Karpas-422 (cell line): ENCODE data around the gene GREB1L. TPM values are rescaled to one million over a fixed set of nuclear protein-coding genes. Genes with fewer than 3 reads are reported as not detected.

Source experiments
- DNase-seq: peaks from one replicate; pipeline ENCODE4 v3.0.0-alpha.2; 2015
- H2AFZ ChIP-seq: fragments of 200-600 bp; sonication (generic); 2 replicates; pipeline ENCODE4 v1.6.1; 2014; ENCODE audit warnings: antibody characterized with exemption, low read length, mixed read lengths
- H3K27ac ChIP-seq: fragments of 200-600 bp; sonication (generic); 2 replicates; pipeline ENCODE4 v1.5.1; 2014; ENCODE audit warnings: mild to moderate bottlenecking, low read length, moderate library complexity
- H3K27me3 ChIP-seq: fragments of 200-600 bp; sonication (generic); 2 replicates; pipeline ENCODE4 v1.6.1; 2014; ENCODE audit warnings: low read length, mixed read lengths
- H3K36me3 ChIP-seq: fragments of 200-600 bp; sonication (generic); 2 replicates; pipeline ENCODE4 v1.6.1; 2014; ENCODE audit warnings: low read length, mixed read lengths; ENCODE audit not compliant: insufficient read depth
- H3K4me1 ChIP-seq: fragments of 200-600 bp; sonication (generic); 2 replicates; pipeline ENCODE4 v1.6.1; 2014; ENCODE audit warnings: mild to moderate bottlenecking, low read length, mixed read lengths
- H3K4me2 ChIP-seq: fragments of 200-600 bp; sonication (generic); 2 replicates; pipeline ENCODE4 v1.6.1; 2014; ENCODE audit warnings: low read length, low read depth, mild to moderate bottlenecking; ENCODE audit not compliant: poor library complexity, severe bottlenecking
- H3K4me3 ChIP-seq: fragments of 200-600 bp; sonication (generic); 2 replicates; pipeline ENCODE4 v1.5.1; 2014; ENCODE audit warnings: mild to moderate bottlenecking, antibody characterized with exemption, low read length, mixed read lengths
- H3K79me2 ChIP-seq: fragments of 200-600 bp; sonication (generic); 2 replicates; pipeline ENCODE4 v1.6.1; 2014; ENCODE audit warnings: mild to moderate bottlenecking, low read length, mixed read lengths
- H3K9ac ChIP-seq: fragments of 200-600 bp; sonication (generic); 2 replicates; pipeline ENCODE4 v1.6.0; 2014; ENCODE audit warnings: low read length
- H3K9me2 ChIP-seq: fragments of 200-600 bp; sonication (generic), shearing (Covaris generic); replicated peaks from 2 replicates; pipeline ENCODE4 v1.6.0; 2014; ENCODE audit warnings: mild to moderate bottlenecking, low read length, moderate library complexity; ENCODE audit not compliant: insufficient read depth
- H3K9me3 ChIP-seq: fragments of 300-700, 200-600 bp; sonication (generic); 2 replicates; pipeline ENCODE4 v1.6.1; 2014; ENCODE audit warnings: low read length, mixed read lengths
- H4K20me1 ChIP-seq: fragments of 200-600 bp; sonication (generic); 2 replicates; pipeline ENCODE4 v1.6.1; 2014; ENCODE audit warnings: mild to moderate bottlenecking, antibody characterized with exemption, low read length, low read depth; ENCODE audit not compliant: insufficient read depth
- total RNA-seq: library from RNA; depleted of rRNA; stranded (reverse); fragments of >200 nt; shearing (Covaris generic); gene quantifications from 2 replicates; pipeline ENCODE4 v1.2.3, GENCODE V29; 2014; ENCODE audit warnings: low replicate concordance

GREB1L gene
- total RNA-seq, 1 experiment from 2014 or later = not detected

DNA sequence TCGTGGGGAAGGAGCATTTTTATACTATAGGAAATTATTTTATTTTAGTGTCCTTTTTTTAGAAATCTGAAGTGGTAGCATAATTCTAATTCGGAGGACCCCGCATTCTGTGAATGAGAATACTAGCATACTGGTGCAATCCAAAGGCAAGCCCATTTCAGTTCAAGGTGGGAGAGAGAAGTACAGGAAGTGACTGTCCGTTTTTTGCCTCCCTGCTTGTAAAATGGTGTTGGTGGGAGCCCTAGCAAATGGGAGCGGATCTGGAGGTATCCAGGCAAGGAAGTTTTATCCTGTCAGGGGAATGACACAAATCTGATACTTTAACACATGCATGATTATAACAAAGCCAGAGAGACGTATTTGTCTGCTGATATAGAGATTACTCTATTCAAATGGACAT is 216.8 kb downstream of the GREB1L start:
- Histone ChIP-seq H3K9me3 (no peaks in the 10 kb centered on the region), H4K20me1 (no peaks in the 10 kb centered on the region), H3K27ac (no peak overlapping the region), H2AFZ (no peak overlapping the region), H3K79me2 (no peaks in the 10 kb centered on the region), H3K9ac (no peak overlapping the region), H3K9me2 (no peaks in the 10 kb centered on the region), H3K27me3 (no peaks in the 10 kb centered on the region), H3K4me3 (no peak overlapping the region), H3K4me1 (no peaks in the 10 kb centered on the region), H3K36me3 (no peaks in the 10 kb centered on the region), H3K4me2 (no peak overlapping the region)
- no peak for DNase-seq

DNA sequence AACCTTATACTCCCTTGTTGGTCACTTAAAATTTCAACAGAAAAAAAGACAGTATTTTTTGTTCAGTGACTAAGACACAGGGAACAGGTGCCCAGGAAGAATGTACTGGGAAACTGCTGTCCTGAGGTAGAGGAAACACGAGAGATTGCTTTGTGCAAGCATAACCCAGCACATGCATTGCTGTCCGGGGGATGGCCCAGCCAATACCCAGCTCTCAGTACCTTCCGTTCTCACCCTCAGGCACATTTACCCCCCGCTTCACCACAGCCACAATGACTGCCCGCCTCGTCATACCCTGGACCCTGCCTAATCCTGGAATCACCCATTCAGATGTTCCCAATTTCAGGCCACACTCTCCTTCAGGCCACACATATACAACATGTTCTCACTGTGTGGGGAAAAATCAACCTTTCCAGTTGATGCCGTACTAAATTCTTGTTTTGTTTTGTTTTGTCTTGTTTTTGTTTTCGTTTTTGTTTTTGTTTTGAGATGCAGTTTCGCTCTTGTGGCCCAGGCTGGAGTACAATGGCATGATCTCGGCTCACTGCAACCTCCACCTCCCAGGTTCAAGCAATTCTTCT is 217.8 kb downstream of the GREB1L start:
- Histone ChIP-seq H3K4me2 (no peak overlapping the region), H3K4me1 (no peaks in the 10 kb centered on the region), H3K79me2 (no peaks in the 10 kb centered on the region), H3K9ac (no peak overlapping the region), H3K27me3 (no peaks in the 10 kb centered on the region), H2AFZ (no peak overlapping the region), H3K27ac (no peak overlapping the region), H4K20me1 (no peaks in the 10 kb centered on the region), H3K9me2 (no peaks in the 10 kb centered on the region), H3K9me3 (no peaks in the 10 kb centered on the region), H3K36me3 (no peaks in the 10 kb centered on the region), H3K4me3 (no peak overlapping the region)
- no peak for DNase-seq

DNA sequence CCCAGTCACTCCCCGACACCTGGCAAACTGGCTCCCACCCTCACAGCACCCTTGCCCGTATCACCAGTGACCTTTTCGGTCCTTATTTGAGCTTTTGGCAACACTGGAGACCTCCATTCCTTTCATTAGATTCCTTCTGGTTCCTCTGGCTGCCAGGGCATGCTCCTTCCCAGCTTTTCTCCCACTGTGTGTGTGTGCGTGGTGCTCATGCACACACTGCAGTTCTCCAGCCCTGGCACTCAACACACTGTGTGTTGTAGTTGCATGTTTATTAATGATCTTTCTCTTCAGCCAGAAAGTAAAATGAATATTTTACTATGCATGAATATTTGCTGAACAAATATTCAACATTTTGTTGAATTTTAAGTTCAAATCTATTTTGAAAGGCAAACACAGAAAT is 219.4 kb downstream of the GREB1L start:
- Histone ChIP-seq H3K9me2 (no peaks in the 10 kb centered on the region), H3K9ac (no peak overlapping the region), H3K27me3 (no peaks in the 10 kb centered on the region), H2AFZ (no peak overlapping the region), H3K9me3 (no peaks in the 10 kb centered on the region), H3K27ac (no peak overlapping the region), H4K20me1 (no peaks in the 10 kb centered on the region), H3K36me3 (no peaks in the 10 kb centered on the region), H3K4me3 (no peak overlapping the region), H3K4me1 (no peaks in the 10 kb centered on the region), H3K4me2 (no peak overlapping the region), H3K79me2 (no peaks in the 10 kb centered on the region)
- no peak for DNase-seq

DNA sequence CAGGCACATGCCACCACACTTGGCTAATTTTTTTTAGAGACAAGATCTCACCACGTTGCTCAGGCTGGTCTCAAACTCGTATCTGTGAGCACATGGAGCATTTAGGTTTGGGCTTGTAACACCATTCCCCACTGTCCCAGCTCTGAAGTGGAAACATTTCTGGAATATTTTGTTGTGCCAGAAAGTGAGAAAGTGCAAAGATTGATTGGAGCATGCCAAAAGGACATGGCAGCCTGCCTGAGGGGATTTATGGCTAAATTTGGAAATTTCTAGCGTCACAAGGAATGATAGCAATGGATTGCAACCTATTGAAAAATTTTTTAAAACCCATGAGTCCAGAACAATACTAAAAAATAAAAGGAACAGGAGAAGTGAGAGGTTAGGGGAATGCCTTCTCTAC is 221.7 kb downstream of the GREB1L start:
- Histone ChIP-seq H2AFZ (no peak overlapping the region), H3K36me3 (no peaks in the 10 kb centered on the region), H3K4me1 (no peaks in the 10 kb centered on the region)

DNA sequence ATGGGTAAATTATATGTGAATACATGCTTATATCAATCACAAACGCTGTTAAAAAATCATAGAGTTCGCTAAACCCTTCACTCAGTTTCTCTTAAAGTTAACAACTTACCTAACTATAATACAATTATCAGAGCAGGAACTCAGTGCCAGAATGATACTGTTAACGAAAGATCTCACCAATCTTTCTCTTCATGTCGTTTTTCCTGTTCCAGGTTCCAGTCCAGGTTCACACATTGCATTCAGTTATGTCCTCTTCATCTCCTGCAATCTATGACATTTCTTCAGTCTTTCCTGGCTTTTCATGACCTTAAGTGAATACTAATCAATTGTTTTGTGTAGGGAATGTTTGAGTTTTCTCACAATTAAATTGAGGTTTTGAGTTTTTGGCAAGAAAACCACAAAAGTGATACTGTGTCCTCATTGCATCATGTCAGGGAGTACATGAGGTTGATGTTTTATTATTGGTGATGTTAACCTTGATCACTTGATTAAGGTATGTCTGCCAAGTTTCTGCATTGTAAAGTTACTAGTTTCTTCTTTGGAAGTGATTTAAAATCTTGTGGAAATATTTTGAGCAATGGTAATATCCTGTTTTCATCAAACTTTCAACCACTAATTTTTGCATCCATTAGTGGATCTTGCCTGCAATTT is 226.6 kb downstream of the GREB1L start:
- Histone ChIP-seq H3K79me2 (no peaks in the 10 kb centered on the region), H3K9ac (no peak overlapping the region), H2AFZ (no peak overlapping the region), H3K27me3 (no peaks in the 10 kb centered on the region), H3K9me3 (no peaks in the 10 kb centered on the region), H3K4me1 (no peaks in the 10 kb centered on the region), H3K36me3 (no peaks in the 10 kb centered on the region), H3K27ac (no peak overlapping the region), H4K20me1 (no peaks in the 10 kb centered on the region), H3K9me2 (no peaks in the 10 kb centered on the region), H3K4me2 (no peak overlapping the region), H3K4me3 (no peak overlapping the region)
- DNase-seq = peak; percentile 37

More for the DNA sequence above, 221.7 kb downstream of the GREB1L start:
- Histone ChIP-seq H3K9me3 (no peaks in the 10 kb centered on the region), H3K9me2 (no peaks in the 10 kb centered on the region), H4K20me1 (no peaks in the 10 kb centered on the region), H3K4me2 (no peak overlapping the region), H3K27ac (no peak overlapping the region), H3K4me3 (no peak overlapping the region), H3K27me3 (no peaks in the 10 kb centered on the region), H3K9ac (no peak overlapping the region), H3K79me2 (no peaks in the 10 kb centered on the region)
- no peak for DNase-seq

DNA sequence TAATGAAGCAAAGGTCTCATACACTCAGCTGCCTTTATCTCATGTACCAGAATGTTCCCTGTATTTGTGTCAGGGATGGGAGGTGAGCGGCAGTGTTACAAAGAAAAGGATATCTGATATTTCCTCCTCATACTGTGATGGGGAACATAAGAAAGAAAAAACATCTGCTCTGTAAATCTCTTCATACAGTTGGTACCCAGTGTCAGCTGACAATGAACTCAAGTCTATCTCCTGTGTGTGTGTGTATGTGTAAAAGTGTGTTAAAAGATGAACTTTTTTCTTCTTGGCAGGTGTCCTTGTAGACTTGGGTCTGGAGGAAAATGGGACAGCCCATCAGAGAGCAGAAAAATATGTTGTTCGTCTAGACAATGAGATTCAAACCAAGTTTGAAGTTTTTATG is 230.7 kb downstream of the GREB1L start:
- no peak for DNase-seq
- H4K20me1 ChIP-seq = no peaks in the 10 kb centered on the region
- no peak overlapping the region for H2AFZ ChIP-seq
- H3K79me2 ChIP-seq = no peaks in the 10 kb centered on the region
- no peaks in the 10 kb centered on the region for H3K36me3 ChIP-seq
- H3K9me3 ChIP-seq = no peaks in the 10 kb centered on the region
- no peaks in the 10 kb centered on the region for H3K27me3 ChIP-seq
- H3K9me2 ChIP-seq = no peaks in the 10 kb centered on the region
- H3K4me2 ChIP-seq = no peak overlapping the region
- H3K27ac ChIP-seq = no peak overlapping the region
- H3K9ac ChIP-seq = no peak overlapping the region
- H3K4me3 ChIP-seq = no peak overlapping the region
- H3K4me1 ChIP-seq = no peaks in the 10 kb centered on the region

DNA sequence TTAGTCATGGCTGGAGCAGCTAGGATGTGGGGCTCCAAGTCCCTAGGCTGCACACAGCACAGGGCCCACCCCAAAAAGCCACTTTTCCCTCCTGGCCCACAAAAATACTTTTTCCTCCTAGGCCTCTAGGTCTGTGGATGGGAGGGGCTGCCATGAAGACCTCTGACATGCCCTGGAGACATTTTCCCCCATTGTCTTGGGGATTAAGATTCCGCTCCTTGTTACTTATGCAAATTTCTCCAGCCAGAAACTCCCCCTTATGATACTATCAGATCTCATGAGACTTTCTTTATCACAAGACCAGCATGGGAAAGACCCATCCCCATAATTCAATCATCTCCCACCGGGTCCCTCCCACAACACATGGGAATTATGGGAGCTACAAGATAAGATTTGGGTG is 232.6 kb downstream of the GREB1L start:
- Histone ChIP-seq H3K27me3 (no peaks in the 10 kb centered on the region), H3K9me2 (no peaks in the 10 kb centered on the region), H3K4me3 (no peak overlapping the region), H3K79me2 (no peaks in the 10 kb centered on the region), H3K4me2 (no peak overlapping the region), H3K36me3 (no peaks in the 10 kb centered on the region), H3K9ac (no peak overlapping the region), H4K20me1 (no peaks in the 10 kb centered on the region), H3K4me1 (no peaks in the 10 kb centered on the region), H3K27ac (no peak overlapping the region), H3K9me3 (no peaks in the 10 kb centered on the region), H2AFZ (no peak overlapping the region)
- no peak for DNase-seq

DNA sequence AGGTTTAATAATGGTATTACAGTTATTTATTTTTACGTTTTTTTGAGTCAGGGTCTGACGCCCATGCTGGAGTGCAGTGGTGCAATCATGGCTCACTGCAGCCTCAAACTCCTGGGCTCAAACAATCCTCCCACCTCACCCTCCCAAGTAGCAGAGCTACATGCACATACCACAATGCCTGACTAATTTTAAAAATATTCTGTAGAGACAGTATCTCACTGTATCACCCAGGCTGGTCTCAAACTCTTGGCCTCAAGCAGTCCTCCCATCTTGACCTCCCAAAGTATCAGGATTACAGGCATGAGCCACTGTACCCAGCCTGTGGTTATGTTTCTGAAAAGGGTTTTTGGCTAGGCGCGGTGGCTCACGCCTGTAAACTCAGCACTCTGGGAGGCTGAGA is 237.7 kb downstream of the GREB1L start:
- Histone ChIP-seq H3K36me3 (no peaks in the 10 kb centered on the region), H3K9me2 (no peaks in the 10 kb centered on the region), H3K9ac (no peak overlapping the region), H3K9me3 (no peaks in the 10 kb centered on the region), H4K20me1 (no peaks in the 10 kb centered on the region), H2AFZ (no peak overlapping the region), H3K79me2 (no peaks in the 10 kb centered on the region), H3K4me1 (peaks cover 6% of the 10 kb centered on the region), H3K27ac (no peak overlapping the region), H3K4me3 (no peak overlapping the region), H3K4me2 (no peak overlapping the region), H3K27me3 (no peaks in the 10 kb centered on the region)
- DNase-seq = no peak
